ENCODE data around the gene E4F1.
"Not testable (repeated sequence)": the region's sequence is repeated elsewhere in the genome, so short reads cannot be mapped to it uniquely, and the experiment has no call there.

The E4F1 gene

GRCh38 chr16:2244926-2245795 lies 21.8 kb downstream of the E4F1 start:
- no peak for DNase-seq

- no peak for DNase-seq
These were observed 23.0 kb downstream of the E4F1 start for GRCh38 chr16:2246301-2246885.

- DNase-seq = no peak
These were observed 27.4 kb downstream of the E4F1 start for GRCh38 chr16:2250652-2251295.

- DNase-seq = peak; percentile 94
These were observed 28.1 kb downstream of the E4F1 start, which contains the start of gene ECI1 for GRCh38 chr16:2251296-2252111. TSS of gene ECI1 (minus strand) at chr16:2251587. CDS start at chr16:2251566, 21 bp downstream.

- DNase-seq = no peak
These were observed 29.4 kb downstream of the E4F1 start for GRCh38 chr16:2252806-2253148.

- no peak for DNase-seq
These were observed 29.9 kb downstream of the E4F1 start for GRCh38 chr16:2253293-2253692.

GRCh38 chr16:2256531-2257140 lies 33.2 kb downstream of the E4F1 start:
- no peak for DNase-seq

GRCh38 chr16:2257726-2258125 lies 34.3 kb downstream of the E4F1 start:
- DNase-seq = no peak

- DNase-seq = not testable (repeated sequence)
These were observed 35.1 kb downstream of the E4F1 start for GRCh38 chr16:2258530-2258929.

GRCh38 chr16:2260250-2260649 lies 36.9 kb downstream of the E4F1 start:
- DNase-seq = no peak

GRCh38 chr16:2263026-2263425 lies 39.6 kb downstream of the E4F1 start:
- not testable (repeated sequence) for DNase-seq

- not testable (repeated sequence) for DNase-seq
These were observed 43.5 kb downstream of the E4F1 start for GRCh38 chr16:2266887-2267286.

GRCh38 chr16:2267505-2267912 lies 44.1 kb downstream of the E4F1 start:
- peak; percentile 72 for DNase-seq

- DNase-seq = peak; percentile 97
These were observed 44.7 kb downstream of the E4F1 start, which contains the start of gene RNPS1 for GRCh38 chr16:2267913-2268666. TSS of gene RNPS1 (minus strand) at chr16:2268126. CDS start at chr16:2264643, 3,483 bp downstream.

- no peak for DNase-seq
These were observed 46.7 kb downstream of the E4F1 start for GRCh38 chr16:2270070-2270462.

GRCh38 chr16:2270588-2271470 lies 47.4 kb downstream of the E4F1 start:
- no peak for DNase-seq

- no peak for DNase-seq
These were observed 48.6 kb downstream of the E4F1 start for GRCh38 chr16:2271848-2272461.

GRCh38 chr16:2273484-2273883 lies 50.1 kb downstream of the E4F1 start:
- DNase-seq = no peak

- DNase-seq = no peak
These were observed 50.5 kb downstream of the E4F1 start for GRCh38 chr16:2273931-2274330.
